Urinary bladder (tissue), 4 donors: ENCODE measurements around the gene POMT1. TPM values are rescaled to one million over a fixed set of nuclear protein-coding genes. Genes with fewer than 3 reads are reported as not detected.
"Not testable (repeated sequence)": the region's sequence is repeated elsewhere in the genome, so short reads cannot be mapped to it uniquely, and the experiment has no call there.

Source experiments
- DNase-seq: peaks from one replicate; pipeline ENCODE4 v3.0.0-alpha.2; 2015; ENCODE audit errors: extremely low spot score
- H3K27ac ChIP-seq: one replicate; pipeline ENCODE4 v1.5.1; 2013; ENCODE audit warnings: low read depth, mild to moderate bottlenecking, moderate library complexity
- H3K36me3 ChIP-seq: one replicate; pipeline ENCODE4 v1.6.1; 2013; ENCODE audit warnings: mild to moderate bottlenecking, moderate library complexity; ENCODE audit not compliant: insufficient read depth
- H3K4me1 ChIP-seq: one replicate; pipeline ENCODE4 v1.6.1; 2013; ENCODE audit warnings: mild to moderate bottlenecking, moderate library complexity; ENCODE audit not compliant: insufficient read depth
- H3K4me3 ChIP-seq: one replicate; pipeline ENCODE4 v1.5.1; 2013; ENCODE audit warnings: low read depth, low read length
- WGBS: extraction: QIAGEN DNeasy Blood & Tissue Kit; methylation state at CpG from one replicate; pipeline ENCODE4 v1.1.7; 2013; 5-methylcytosine and 5-hydroxymethylcytosine counted together
- polyA plus RNA-seq: library from polyadenylated mRNA; stranded (reverse); fragments of 200-250 nt; gene quantifications from one replicate; pipeline ENCODE4 v1.2.3, GENCODE V29; 2013
- total RNA-seq: library from RNA; depleted of rRNA; stranded (reverse); fragments of >200 nt; gene quantifications from one replicate; pipeline ENCODE4 v1.2.3, GENCODE V29; 2014
- donor health status: healthy with polysubstance abuse.
- donor health status: healthy.

The POMT1 gene
- total and polyA plus RNA-seq, 2 donors: 17.5 to 20.1 TPM

GRCh38 chr9:131549186-131549585, 46.5 kb downstream of the POMT1 start:
- not testable (repeated sequence) for H3K27ac ChIP-seq, DNase-seq, H3K4me3 ChIP-seq, H3K36me3 ChIP-seq, H3K4me1 ChIP-seq
- WGBS: 88% methylated on average over 10 of the region's 10 CpGs

GRCh38 chr9:131550465-131550864, 47.7 kb downstream of the POMT1 start:
- H3K36me3 ChIP-seq, DNase-seq, H3K4me3 ChIP-seq, H3K27ac ChIP-seq, H3K4me1 ChIP-seq: not testable (repeated sequence)
- WGBS: 57% methylated on average over 8 of the region's 8 CpGs

- H3K27ac ChIP-seq: no peak overlapping the region
- H3K36me3 ChIP-seq: no peaks in the 10 kb centered on the region
- WGBS: 88% methylated on average over 6 of the region's 6 CpGs
- no peak for DNase-seq
- H3K4me3 ChIP-seq: no peak overlapping the region
- no peaks in the 10 kb centered on the region for H3K4me1 ChIP-seq
These were observed 49.3 kb downstream of the POMT1 start for GRCh38 chr9:131552030-131552429.

DNA sequence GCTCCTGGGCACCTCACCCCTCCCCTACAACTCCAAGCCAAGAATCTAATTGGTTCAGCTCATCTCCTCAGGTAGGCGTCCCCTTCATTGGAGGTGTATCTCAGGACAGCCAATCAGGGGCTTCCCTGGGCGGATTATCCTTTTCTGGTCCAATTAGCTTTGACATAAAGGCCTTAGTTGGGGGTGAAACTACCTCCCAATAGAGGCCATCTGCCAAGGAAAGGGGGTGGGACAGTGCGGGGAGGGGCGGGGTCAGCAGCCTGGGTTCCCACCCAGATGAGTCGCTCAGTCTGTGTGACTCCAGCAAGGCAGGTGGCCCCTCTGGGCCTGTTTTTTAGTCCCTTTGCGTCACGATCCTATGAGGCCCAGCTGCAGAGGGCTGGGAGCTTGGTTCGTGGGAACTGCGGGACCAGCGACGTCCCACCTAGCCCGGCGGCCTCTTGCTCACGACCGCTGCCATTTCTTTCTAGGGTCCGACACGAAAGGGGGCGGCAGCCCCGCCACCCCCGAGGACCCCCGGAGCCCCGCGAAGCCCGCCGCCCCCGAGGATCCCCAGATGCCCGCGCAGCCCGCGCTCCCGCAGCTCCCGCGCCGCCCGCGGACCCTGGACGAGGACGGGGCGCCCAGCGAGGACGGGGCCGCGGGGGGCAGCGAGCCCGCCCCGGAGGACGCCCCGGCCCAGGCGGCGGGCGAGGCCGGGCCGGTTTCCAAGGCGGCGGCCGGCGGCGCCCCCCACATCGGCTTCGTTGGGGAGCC, 51.5 kb downstream of the POMT1 start:
- 25% methylated on average over 60 of the region's 60 CpGs for WGBS
- DNase-seq: no peak

GRCh38 chr9:131554843-131555351, 52.2 kb downstream of the POMT1 start:
- DNase-seq: no peak
- no peak overlapping the region for H3K27ac ChIP-seq
- no peaks in the 10 kb centered on the region for H3K36me3 ChIP-seq
- WGBS: 23% methylated on average over 54 of the region's 54 CpGs
- no peaks in the 10 kb centered on the region for H3K4me1 ChIP-seq
- no peak overlapping the region for H3K4me3 ChIP-seq

More for the DNA sequence above, 51.5 kb downstream of the POMT1 start:
- Histone ChIP-seq H3K36me3 (no peaks in the 10 kb centered on the region), H3K4me1 (no peaks in the 10 kb centered on the region), H3K27ac (no peak overlapping the region), H3K4me3 (no peak overlapping the region)

DNA sequence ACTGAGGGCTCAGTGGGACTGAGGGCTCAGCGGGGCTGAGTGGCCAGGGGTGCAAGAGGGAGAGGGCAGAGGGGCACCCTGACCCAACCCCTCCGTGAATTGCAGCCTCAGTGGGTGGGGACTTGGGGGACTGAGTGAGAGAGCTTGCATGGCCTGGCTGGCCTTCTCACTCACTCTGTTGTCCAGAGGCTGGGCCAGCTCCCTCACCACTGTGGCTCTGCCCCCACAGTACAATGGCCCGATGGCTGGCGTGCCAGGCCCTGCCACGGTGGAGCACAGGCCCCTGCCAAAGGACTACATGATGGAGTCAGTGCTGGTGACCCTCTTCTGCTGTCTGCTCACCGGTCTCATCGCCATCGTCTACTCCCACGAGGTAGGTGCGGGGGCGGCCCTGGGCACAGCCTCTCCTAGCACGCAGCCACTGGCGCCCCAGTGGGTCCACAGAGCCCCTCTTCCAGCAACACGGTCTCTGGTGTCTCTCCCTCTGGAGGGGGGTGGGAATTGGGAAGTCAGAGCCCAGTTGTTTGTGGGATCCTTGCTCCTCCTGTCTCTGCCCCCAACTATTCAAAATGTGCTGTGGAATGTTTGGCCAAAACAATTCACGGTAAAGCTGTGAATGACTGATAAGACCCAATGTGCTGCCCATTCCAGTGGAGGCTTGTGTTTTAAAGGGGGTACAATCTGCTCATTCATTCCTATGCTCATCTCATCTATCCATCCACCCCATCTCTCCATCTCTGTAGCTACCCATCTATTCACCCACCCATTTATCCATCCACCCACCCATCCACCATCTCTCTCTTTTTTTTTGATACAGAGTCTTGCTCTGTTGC, 53.3 kb downstream of the POMT1 start:
- Histone ChIP-seq H3K4me3 (no peak overlapping the region), H3K27ac (no peak overlapping the region), H3K4me1 (no peaks in the 10 kb centered on the region), H3K36me3 (no peaks in the 10 kb centered on the region)
- 87% methylated on average over 15 of the region's 15 CpGs for WGBS
- DNase-seq: no peak

DNA sequence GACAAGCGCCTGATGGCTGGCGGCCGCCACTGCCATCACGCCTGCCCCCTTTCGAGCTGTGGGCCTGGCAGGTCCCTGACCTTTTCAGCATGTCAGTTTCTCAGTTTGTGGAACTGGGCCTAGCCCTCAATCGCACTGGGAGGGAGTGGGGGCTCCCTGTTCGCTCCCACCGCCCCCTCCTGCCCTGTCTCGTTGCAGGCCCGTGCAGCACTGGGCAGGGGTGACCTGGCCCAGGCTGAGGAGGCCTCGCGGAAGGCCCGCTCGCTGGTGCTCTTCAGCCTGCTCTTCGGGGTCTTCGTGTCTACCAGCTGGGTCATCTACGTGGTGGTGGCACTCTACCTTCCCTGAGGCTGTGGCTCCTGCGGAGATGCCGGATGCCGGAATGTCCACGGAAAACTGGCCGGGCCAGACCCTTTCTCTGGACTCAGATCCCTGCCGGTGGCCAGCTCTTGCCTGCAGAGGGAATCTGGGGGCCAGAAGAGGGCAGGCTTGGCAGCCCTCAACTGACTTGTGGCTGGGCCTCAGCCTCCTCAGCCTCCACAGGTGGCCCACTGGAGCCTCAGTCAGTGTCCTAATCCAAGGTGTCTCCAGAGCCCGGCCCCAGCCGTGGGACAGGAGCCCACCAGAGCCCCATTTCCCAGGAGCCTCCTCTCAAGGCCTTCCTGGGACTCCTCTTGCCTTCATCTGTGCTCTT, 55.3 kb downstream of the POMT1 start:
- H3K36me3 ChIP-seq: no peaks in the 10 kb centered on the region
- H3K4me3 ChIP-seq: no peak overlapping the region
- no peaks in the 10 kb centered on the region for H3K4me1 ChIP-seq
- WGBS: 92% methylated on average over 25 of the region's 25 CpGs
- no peak for DNase-seq
- H3K27ac ChIP-seq: no peak overlapping the region

DNA sequence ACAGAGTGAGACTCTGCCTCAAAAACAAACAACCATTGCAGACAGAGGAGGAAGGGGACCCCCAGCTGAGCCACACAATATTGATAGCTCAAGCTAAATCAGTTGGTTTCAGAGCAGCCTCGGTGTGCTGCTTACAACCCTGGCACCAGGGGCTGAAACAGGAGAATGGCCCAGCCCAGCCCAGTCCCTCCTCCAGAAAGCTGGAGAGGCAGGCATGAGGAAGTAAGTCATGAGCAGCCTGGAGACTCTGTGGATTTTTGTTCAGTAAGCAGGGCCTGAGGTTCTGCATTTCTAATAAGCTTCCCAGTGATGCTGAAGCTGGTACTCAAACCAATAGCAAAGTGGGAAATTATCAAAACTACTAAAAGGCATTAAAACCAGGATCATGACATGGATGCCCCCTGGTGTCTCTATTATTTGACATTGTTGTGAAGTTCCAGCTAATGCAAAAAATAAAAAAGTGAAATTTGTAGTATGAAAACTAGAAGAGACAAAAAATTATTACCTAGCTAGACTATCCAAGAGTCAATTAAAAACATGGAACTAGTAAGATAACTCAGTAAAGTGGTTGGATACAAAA, 56.8 kb downstream of the POMT1 start:
- no peaks in the 10 kb centered on the region for H3K4me1 ChIP-seq

DNA sequence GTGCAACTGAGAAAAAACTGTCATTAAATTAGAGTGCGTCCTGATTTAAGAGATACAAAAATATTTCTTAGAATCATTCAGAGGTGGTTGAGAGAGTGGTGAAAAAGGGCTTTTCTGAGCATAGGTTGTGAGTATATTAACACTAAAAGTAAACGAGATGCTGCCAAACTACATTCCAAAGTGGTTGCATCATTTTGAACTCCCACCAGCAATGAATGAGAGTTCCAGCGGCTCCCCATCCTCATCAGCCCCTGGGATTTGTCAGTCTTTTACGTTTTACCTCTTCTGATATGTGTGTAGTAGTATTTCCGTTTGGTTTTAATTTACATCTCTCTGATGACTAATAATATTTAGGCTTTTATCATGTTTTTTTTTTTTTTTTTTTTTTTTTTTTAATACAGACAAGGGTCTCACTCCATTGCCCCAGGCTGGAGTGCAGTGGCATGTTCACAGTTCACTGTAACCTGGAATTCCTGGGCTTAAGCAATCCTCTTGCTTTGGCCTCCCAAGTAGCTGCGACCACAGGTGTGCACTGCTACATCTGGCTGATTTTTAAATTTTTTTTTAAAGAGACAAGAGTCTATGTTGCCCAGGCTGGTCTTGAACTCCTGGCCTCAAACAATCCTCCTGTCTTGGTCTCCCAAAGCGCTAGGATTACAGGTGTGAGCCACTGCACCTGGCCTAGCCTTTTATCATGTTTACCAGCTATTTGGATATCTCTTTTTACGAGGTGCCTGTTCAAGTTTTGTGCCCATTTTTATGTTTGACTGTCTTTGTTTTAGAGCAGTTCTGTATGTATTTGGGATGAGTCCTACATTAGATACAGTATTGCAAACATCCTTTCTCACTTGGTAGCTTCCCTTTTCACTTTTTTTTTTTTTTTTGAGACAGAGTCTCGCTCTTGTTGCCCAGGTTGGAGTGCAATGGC, 59.6 kb downstream of the POMT1 start:
- Histone ChIP-seq H3K4me3 (no peak overlapping the region), H3K4me1 (no peaks in the 10 kb centered on the region), H3K27ac (no peak overlapping the region), H3K36me3 (no peaks in the 10 kb centered on the region)
- WGBS: 64% methylated on average over 9 of the region's 9 CpGs
- no peak for DNase-seq

More for the DNA sequence above, 56.8 kb downstream of the POMT1 start:
- H3K27ac ChIP-seq: no peak overlapping the region
- no peak overlapping the region for H3K4me3 ChIP-seq
- no peak for DNase-seq
- WGBS: 67% methylated on average over 1 of the region's 1 CpG
- no peaks in the 10 kb centered on the region for H3K36me3 ChIP-seq

DNA sequence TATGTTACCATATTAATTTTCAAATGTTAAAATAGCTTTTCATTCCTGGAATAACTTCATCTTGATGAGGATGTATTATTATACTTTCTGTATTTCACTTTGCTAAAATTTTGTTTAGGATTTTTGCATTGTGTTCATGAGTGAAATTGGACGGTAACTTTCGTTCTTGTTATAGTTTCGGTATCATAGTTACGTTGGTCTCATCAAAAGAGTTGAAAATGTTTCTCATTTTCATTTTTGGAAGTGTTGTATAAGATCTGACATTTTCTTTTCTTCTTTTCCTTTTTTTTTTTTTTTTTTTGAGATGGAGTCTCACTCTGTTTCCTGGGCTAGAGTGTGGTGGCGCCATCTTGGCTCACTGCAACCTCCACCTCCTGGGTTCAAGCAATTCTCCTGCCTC, 62.7 kb downstream of the POMT1 start:
- 93% methylated on average over 5 of the region's 5 CpGs for WGBS
- H3K27ac ChIP-seq: no peak overlapping the region
- H3K4me1 ChIP-seq: no peaks in the 10 kb centered on the region
- no peaks in the 10 kb centered on the region for H3K36me3 ChIP-seq
- no peak overlapping the region for H3K4me3 ChIP-seq
- no peak for DNase-seq

GRCh38 chr9:131566158-131566557, 63.4 kb downstream of the POMT1 start:
- no peaks in the 10 kb centered on the region for H3K4me1 ChIP-seq
- no peaks in the 10 kb centered on the region for H3K36me3 ChIP-seq
- no peak for DNase-seq
- no peak overlapping the region for H3K27ac ChIP-seq
- WGBS: 96% methylated on average over 3 of the region's 3 CpGs
- H3K4me3 ChIP-seq: no peak overlapping the region

GRCh38 chr9:131567910-131568309, 65.2 kb downstream of the POMT1 start:
- 96% methylated on average over 8 of the region's 8 CpGs for WGBS
- H3K36me3 ChIP-seq: no peaks in the 10 kb centered on the region
- no peak overlapping the region for H3K27ac ChIP-seq
- DNase-seq: no peak
- no peaks in the 10 kb centered on the region for H3K4me1 ChIP-seq
- H3K4me3 ChIP-seq: no peak overlapping the region
